ENCODE results near the gene GRM3.

The GRM3 gene

DNA sequence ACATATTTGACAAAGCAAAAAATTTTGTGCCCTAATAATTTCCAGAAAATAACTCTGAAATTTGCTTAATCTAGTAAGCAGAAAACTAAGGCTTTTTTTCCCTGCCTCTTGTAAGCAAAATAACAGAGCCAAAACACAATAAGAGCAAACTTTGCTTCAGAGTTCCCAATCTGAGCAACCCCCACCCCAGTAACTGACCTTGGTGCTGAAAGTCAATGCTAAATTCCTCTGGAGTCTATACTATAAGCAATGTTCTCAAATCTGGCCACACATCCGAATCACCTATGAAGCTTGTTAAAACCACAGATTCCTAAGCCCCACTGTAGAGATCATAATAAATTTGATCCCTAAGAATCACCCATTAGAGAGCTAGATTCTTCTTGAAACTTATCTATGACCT lies 265.2 kb downstream of the GRM3 start:
- no peak for DNase-seq

DNA sequence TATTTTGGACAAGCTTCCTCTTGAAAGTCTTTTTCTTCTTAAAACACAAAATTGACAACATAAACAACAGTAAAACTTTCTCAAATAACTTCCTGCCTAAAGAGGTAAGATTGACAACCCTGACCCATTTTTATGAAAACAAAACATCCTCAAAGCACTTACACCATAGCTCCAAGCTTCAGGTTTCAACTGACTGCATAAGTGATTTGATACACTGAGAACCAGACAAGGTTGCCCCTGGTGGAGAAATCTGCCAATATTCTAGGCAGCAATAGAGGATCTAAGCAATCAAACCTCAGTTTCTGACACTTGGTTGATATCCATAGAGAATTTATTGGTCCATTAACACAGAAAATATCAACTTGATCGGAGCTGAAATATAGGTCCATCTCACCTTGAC lies 267.9 kb downstream of the GRM3 start:
- DNase-seq: no peak

DNA sequence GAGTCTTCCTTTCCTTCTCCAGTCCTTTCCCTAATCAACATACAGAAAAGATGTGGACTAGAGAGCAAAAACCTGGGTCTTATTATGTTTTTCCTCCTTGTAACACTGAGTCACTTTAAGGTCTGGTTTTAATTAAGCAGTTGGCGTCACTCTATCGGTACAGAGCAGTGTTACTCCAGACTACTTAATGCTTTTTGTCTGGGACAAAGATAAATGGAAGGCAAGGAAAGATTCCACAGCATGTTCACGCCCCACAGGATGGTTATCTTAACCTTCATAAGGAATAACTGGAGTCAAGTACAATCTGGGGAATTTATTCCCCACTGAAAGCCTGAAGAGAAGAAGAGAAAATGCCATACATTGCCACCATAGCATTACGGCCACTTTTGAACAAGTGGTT lies 270.0 kb downstream of the GRM3 start:
- no peak for DNase-seq
